ENCODE results near the gene SLC9A3.
"Not testable (repeated sequence)": the region's sequence is repeated elsewhere in the genome, so short reads cannot be mapped to it uniquely, and the experiment has no call there.

SLC9A3 gene

GRCh38 chr5:567664-568060, 43.4 kb upstream of the SLC9A3 start:
- no peak overlapping the region for H3K27ac ChIP-seq (ENCODE audit: low read length)
- no peaks in the 10 kb centered on the region for H3K4me1 ChIP-seq (ENCODE audit: control insufficient read depth, low read depth, low read length)
- H3K36me3 ChIP-seq (ENCODE audit: control insufficient read depth, low read depth, low read length): no peaks in the 10 kb centered on the region
- H3K27me3 ChIP-seq (ENCODE audit: control insufficient read depth, insufficient read depth, low read length): no peaks in the 10 kb centered on the region
- no peak overlapping the region for H3K9ac ChIP-seq (ENCODE audit: low read length)
- H3K4me3 ChIP-seq (ENCODE audit: low read length): no peak overlapping the region
- H3K9me3 ChIP-seq (ENCODE audit: control insufficient read depth, low read depth, low read length): no peaks in the 10 kb centered on the region

- no peak overlapping the region for H3K4me3 ChIP-seq (ENCODE audit: low read length)
- no peak overlapping the region for H3K27ac ChIP-seq (ENCODE audit: low read length)
- H3K9me3 ChIP-seq (ENCODE audit: control insufficient read depth, low read depth, low read length): no peaks in the 10 kb centered on the region
- H3K4me1 ChIP-seq (ENCODE audit: control insufficient read depth, low read depth, low read length): no peaks in the 10 kb centered on the region
- H3K36me3 ChIP-seq (ENCODE audit: control insufficient read depth, low read depth, low read length): no peaks in the 10 kb centered on the region
- H3K9ac ChIP-seq (ENCODE audit: low read length): no peak overlapping the region
- H3K27me3 ChIP-seq (ENCODE audit: control insufficient read depth, insufficient read depth, low read length): no peaks in the 10 kb centered on the region
Measured at GRCh38 chr5:566636-567309, 42.5 kb upstream of the SLC9A3 start.

GRCh38 chr5:565782-566440, 41.7 kb upstream of the SLC9A3 start:
- no peaks in the 10 kb centered on the region for H3K4me1 ChIP-seq (ENCODE audit: control insufficient read depth, low read depth, low read length)
- no peaks in the 10 kb centered on the region for H3K27me3 ChIP-seq (ENCODE audit: control insufficient read depth, insufficient read depth, low read length)
- no peak overlapping the region for H3K9ac ChIP-seq (ENCODE audit: low read length)
- no peaks in the 10 kb centered on the region for H3K36me3 ChIP-seq (ENCODE audit: control insufficient read depth, low read depth, low read length)
- H3K27ac ChIP-seq (ENCODE audit: low read length): no peak overlapping the region
- H3K4me3 ChIP-seq (ENCODE audit: low read length): no peak overlapping the region
- H3K9me3 ChIP-seq (ENCODE audit: control insufficient read depth, low read depth, low read length): no peaks in the 10 kb centered on the region

GRCh38 chr5:561408-561807, 37.2 kb upstream of the SLC9A3 start:
- no peaks in the 10 kb centered on the region for H3K27me3 ChIP-seq (ENCODE audit: control insufficient read depth, insufficient read depth, low read length)
- H3K4me1 ChIP-seq (ENCODE audit: control insufficient read depth, low read depth, low read length): no peaks in the 10 kb centered on the region
- no peak overlapping the region for H3K9ac ChIP-seq (ENCODE audit: low read length)
- H3K9me3 ChIP-seq (ENCODE audit: control insufficient read depth, low read depth, low read length): no peaks in the 10 kb centered on the region
- no peak overlapping the region for H3K27ac ChIP-seq (ENCODE audit: low read length)
- no peak overlapping the region for H3K4me3 ChIP-seq (ENCODE audit: low read length)
- no peaks in the 10 kb centered on the region for H3K36me3 ChIP-seq (ENCODE audit: control insufficient read depth, low read depth, low read length)

GRCh38 chr5:560792-561166, 36.5 kb upstream of the SLC9A3 start:
- Histone ChIP-seq H3K27me3 (ENCODE audit: control insufficient read depth, insufficient read depth, low read length) (no peaks in the 10 kb centered on the region), H3K4me3 (ENCODE audit: low read length) (no peak overlapping the region), H3K9ac (ENCODE audit: low read length) (no peak overlapping the region), H3K4me1 (ENCODE audit: control insufficient read depth, low read depth, low read length) (no peaks in the 10 kb centered on the region), H3K36me3 (ENCODE audit: control insufficient read depth, low read depth, low read length) (no peaks in the 10 kb centered on the region), H3K9me3 (ENCODE audit: control insufficient read depth, low read depth, low read length) (no peaks in the 10 kb centered on the region), H3K27ac (ENCODE audit: low read length) (no peak overlapping the region)

- H3K9ac ChIP-seq (ENCODE audit: low read length): no peak overlapping the region
- H3K4me3 ChIP-seq (ENCODE audit: low read length): no peak overlapping the region
- no peak overlapping the region for H3K27ac ChIP-seq (ENCODE audit: low read length)
- no peaks in the 10 kb centered on the region for H3K36me3 ChIP-seq (ENCODE audit: control insufficient read depth, low read depth, low read length)
- no peaks in the 10 kb centered on the region for H3K9me3 ChIP-seq (ENCODE audit: control insufficient read depth, low read depth, low read length)
- no peaks in the 10 kb centered on the region for H3K27me3 ChIP-seq (ENCODE audit: control insufficient read depth, insufficient read depth, low read length)
- no peaks in the 10 kb centered on the region for H3K4me1 ChIP-seq (ENCODE audit: control insufficient read depth, low read depth, low read length)
Measured at GRCh38 chr5:558871-559503, 34.7 kb upstream of the SLC9A3 start.

GRCh38 chr5:558326-558725, 34.1 kb upstream of the SLC9A3 start:
- no peak overlapping the region for H3K4me3 ChIP-seq (ENCODE audit: low read length)
- no peaks in the 10 kb centered on the region for H3K36me3 ChIP-seq (ENCODE audit: control insufficient read depth, low read depth, low read length)
- H3K9me3 ChIP-seq (ENCODE audit: control insufficient read depth, low read depth, low read length): no peaks in the 10 kb centered on the region
- H3K4me1 ChIP-seq (ENCODE audit: control insufficient read depth, low read depth, low read length): no peaks in the 10 kb centered on the region
- H3K27ac ChIP-seq (ENCODE audit: low read length): no peak overlapping the region
- no peaks in the 10 kb centered on the region for H3K27me3 ChIP-seq (ENCODE audit: control insufficient read depth, insufficient read depth, low read length)
- H3K9ac ChIP-seq (ENCODE audit: low read length): no peak overlapping the region

GRCh38 chr5:557917-558316, 33.7 kb upstream of the SLC9A3 start:
- not testable (repeated sequence) for H3K4me1 ChIP-seq (ENCODE audit: control insufficient read depth, low read depth, low read length); H3K27me3 ChIP-seq (ENCODE audit: control insufficient read depth, insufficient read depth, low read length); H3K4me3 ChIP-seq (ENCODE audit: low read length); H3K9me3 ChIP-seq (ENCODE audit: control insufficient read depth, low read depth, low read length); H3K27ac ChIP-seq (ENCODE audit: low read length); H3K9ac ChIP-seq (ENCODE audit: low read length); H3K36me3 ChIP-seq (ENCODE audit: control insufficient read depth, low read depth, low read length)

GRCh38 chr5:556909-557441, 32.7 kb upstream of the SLC9A3 start:
- Histone ChIP-seq H3K27me3 (ENCODE audit: control insufficient read depth, insufficient read depth, low read length) (peaks cover 2% of the 10 kb centered on the region), H3K9ac (ENCODE audit: low read length) (no peak overlapping the region), H3K4me3 (ENCODE audit: low read length) (no peak overlapping the region), H3K36me3 (ENCODE audit: control insufficient read depth, low read depth, low read length) (no peaks in the 10 kb centered on the region), H3K9me3 (ENCODE audit: control insufficient read depth, low read depth, low read length) (no peaks in the 10 kb centered on the region), H3K4me1 (ENCODE audit: control insufficient read depth, low read depth, low read length) (no peaks in the 10 kb centered on the region), H3K27ac (ENCODE audit: low read length) (no peak overlapping the region)

- H3K9me3 ChIP-seq (ENCODE audit: control insufficient read depth, low read depth, low read length): no peaks in the 10 kb centered on the region
- no peak overlapping the region for H3K9ac ChIP-seq (ENCODE audit: low read length)
- no peak overlapping the region for H3K27ac ChIP-seq (ENCODE audit: low read length)
- H3K4me3 ChIP-seq (ENCODE audit: low read length): no peak overlapping the region
- H3K27me3 ChIP-seq (ENCODE audit: control insufficient read depth, insufficient read depth, low read length): peaks cover 10% of the 10 kb centered on the region
- H3K36me3 ChIP-seq (ENCODE audit: control insufficient read depth, low read depth, low read length): no peaks in the 10 kb centered on the region
- no peaks in the 10 kb centered on the region for H3K4me1 ChIP-seq (ENCODE audit: control insufficient read depth, low read depth, low read length)
Measured at GRCh38 chr5:555058-555623, 30.9 kb upstream of the SLC9A3 start.

- Histone ChIP-seq H3K4me3 (ENCODE audit: low read length) (no peak overlapping the region), H3K27me3 (ENCODE audit: control insufficient read depth, insufficient read depth, low read length) (peaks cover 10% of the 10 kb centered on the region), H3K27ac (ENCODE audit: low read length) (no peak overlapping the region), H3K9ac (ENCODE audit: low read length) (no peak overlapping the region), H3K36me3 (ENCODE audit: control insufficient read depth, low read depth, low read length) (no peaks in the 10 kb centered on the region), H3K4me1 (ENCODE audit: control insufficient read depth, low read depth, low read length) (no peaks in the 10 kb centered on the region), H3K9me3 (ENCODE audit: control insufficient read depth, low read depth, low read length) (no peaks in the 10 kb centered on the region)
Measured at GRCh38 chr5:554284-554988, 30.2 kb upstream of the SLC9A3 start.
